CD4-positive, alpha-beta T cell (primary cell): ENCODE measurements around the gene HMGA1. TPM values are rescaled to one million over a fixed set of nuclear protein-coding genes. Genes with fewer than 3 reads are reported as not detected.
A peak's percentile ranks its signal among the peaks of the same experiment; 100 is the strongest.

Source experiments
- ATAC-seq: fragments of 200-7000 bp; cut with Tn5 transposase; one replicate; pipeline ENCODE4 v1.10.0; 2022; ENCODE audit warnings: mild to moderate bottlenecking; ENCODE audit not compliant: poor library complexity
- CTCF ChIA-PET: fragments of 350-600 bp; sonication (Branson Sonifier 250); formaldehyde crosslinking; loops from one replicate; lab custom pipeline; 2021; ENCODE audit warnings: antibody characterized with exemption, inconsistent platforms; lab: Charles Lee
- POLR2A ChIA-PET: fragments of 350-600 bp; sonication (Branson Sonifier 250); formaldehyde crosslinking; loops from one replicate; lab custom pipeline; 2021; ENCODE audit warnings: antibody characterized with exemption, inconsistent platforms; lab: Charles Lee
- DNase-seq, 14 experiments: peaks; one replicate each; pipeline ENCODE4 v3.0.0-alpha.2; 2013 to 2020; ENCODE audit warnings: mixed read lengths in 2 of 14
- H3K27ac ChIP-seq, 2 donors: one replicate each; pipeline versions ENCODE4 v1.5.1 to v1.7.0; 2013; ENCODE audit warnings: low read length in 2 of 2, low read depth in 1 of 2, mild to moderate bottlenecking in 1 of 2
- H3K27me3 ChIP-seq, 2 experiments: 1 replicate in 1 of 2; 2 replicates in 1 of 2; pipeline versions ENCODE4 v1.6.1 to v1.7.0; 2013; ENCODE audit warnings: low read length in 2 of 2, control low read depth in 1 of 2, mild to moderate bottlenecking in 1 of 2, moderate library complexity in 1 of 2; ENCODE audit not compliant: insufficient read depth in 2 of 2, control insufficient read depth in 1 of 2
- H3K36me3 ChIP-seq: one replicate; pipeline ENCODE4 v1.6.1; 2013; ENCODE audit warnings: low read length, control low read depth; ENCODE audit not compliant: insufficient read depth
- H3K4me1 ChIP-seq: one replicate; pipeline ENCODE4 v1.6.1; 2013; ENCODE audit warnings: low read length, control low read depth; ENCODE audit not compliant: insufficient read depth
- H3K4me3 ChIP-seq: one replicate; pipeline ENCODE4 v1.5.1; 2013; ENCODE audit warnings: mild to moderate bottlenecking, low read length, moderate library complexity
- H3K9me3 ChIP-seq, 2 experiments: 1 replicate in 1 of 2; 2 replicates in 1 of 2; pipeline versions ENCODE4 v1.6.1 to v1.7.0; 2013; ENCODE audit warnings: low read length in 2 of 2, mild to moderate bottlenecking in 2 of 2, control low read depth in 1 of 2, moderate library complexity in 1 of 2; ENCODE audit not compliant: control insufficient read depth in 1 of 2, insufficient read depth in 1 of 2
- H3K27ac Mint-ChIP-seq: one replicate; pipeline ENCODE4 v1.8.0; 2020; ENCODE audit warnings: mixed read lengths
- H3K27me3 Mint-ChIP-seq: one replicate; pipeline ENCODE4 v1.8.0; 2021; ENCODE audit warnings: mixed read lengths
- H3K36me3 Mint-ChIP-seq: one replicate; pipeline ENCODE4 v1.8.0; 2021; ENCODE audit warnings: low read depth, mixed read lengths
- H3K4me1 Mint-ChIP-seq: one replicate; pipeline ENCODE4 v1.8.0; 2021; ENCODE audit warnings: low read depth, mixed read lengths
- H3K4me3 Mint-ChIP-seq: one replicate; pipeline ENCODE4 v1.8.0; 2020; ENCODE audit warnings: mild to moderate bottlenecking, mixed read lengths
- H3K9me3 Mint-ChIP-seq: one replicate; pipeline ENCODE4 v1.8.0; 2020; ENCODE audit warnings: mixed read lengths
- intact Hi-C, 2 experiments: fragments of 100-400 bp; cut with DNase I in 1 of 2; cut with micrococcal nuclease in 1 of 2; formaldehyde crosslinking; loops; one replicate each; pipeline versions ENCODE4 v1.15.1 to v1.9.0; 2023 to 2025; cut with DNase I, micrococcal nuclease
- microRNA-seq: library from miRNA; unstranded; fragments of <30 nt; microRNA quantifications from one replicate; pipeline ENCODE4 v1.2.0, GENCODE V29; 2021; ENCODE audit warnings: borderline microRNAs expressed, borderline replicate concordance
- total RNA-seq, 174 experiments: library from RNA in 2 of 174; stranded (reverse) in 2 of 174; gene quantifications; one replicate each; pipeline ENCODE4 v1.2.3 and lab custom pipeline; 2021 to 2026
- TF ChIP-seq, protein P1 (sequence below): fragments of 200-600 bp; IDR thresholded peaks from one replicate; pipeline ENCODE4 v1.8.0; 2022; ENCODE audit warnings: antibody characterized with exemption, mild to moderate bottlenecking

Gene HMGA1
- total RNA-seq, 2 experiments from 2014 or later: 102 to 107 TPM

DNA sequence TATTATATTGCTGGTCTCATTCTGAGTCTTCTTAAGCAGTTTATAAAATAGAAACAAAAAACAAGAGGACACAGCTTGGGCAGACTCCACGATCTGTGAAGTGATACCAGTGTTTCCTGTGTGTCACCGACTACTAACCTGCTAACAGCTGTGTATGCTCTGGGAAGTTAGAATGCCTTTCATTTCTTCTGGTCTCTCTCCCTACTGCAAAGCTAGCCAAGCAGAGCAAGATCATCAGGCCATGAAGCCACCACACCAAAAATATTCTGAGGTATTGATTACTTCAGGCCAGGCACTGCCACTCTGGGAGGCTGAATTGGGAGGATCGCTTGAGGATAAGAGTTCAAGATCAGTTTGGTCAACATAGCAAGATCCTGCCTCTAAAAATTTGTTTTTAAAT lies 59.0 kb downstream of the HMGA1 start:
- ATAC-seq: no peak
- no peak overlapping the region for H3K4me3 Mint-ChIP-seq
- Histone ChIP-seq H3K4me3 (no peak overlapping the region), H3K27ac (no peak overlapping the region), H3K27me3 (no peaks in the 10 kb centered on the region), H3K9me3 (no peaks in the 10 kb centered on the region), H3K4me1 (peaks cover 4% of the 10 kb centered on the region), H3K36me3 (peaks cover 30% of the 10 kb centered on the region)
- peak in 1 of 14 experiments; percentile 5 for DNase-seq
- intact Hi-C loops: no loop called here
- ChIA-PET POLR2A (no interaction called here), CTCF (no interaction called here)
- H3K4me1 Mint-ChIP-seq: peaks cover 5% of the 10 kb centered on the region
- peaks cover 40% of the 10 kb centered on the region for H3K36me3 Mint-ChIP-seq
- H3K27ac Mint-ChIP-seq: no peak overlapping the region
- H3K27me3 Mint-ChIP-seq: no peaks in the 10 kb centered on the region
- H3K9me3 Mint-ChIP-seq: no peaks in the 10 kb centered on the region
- TF ChIP-seq, protein P1, sequence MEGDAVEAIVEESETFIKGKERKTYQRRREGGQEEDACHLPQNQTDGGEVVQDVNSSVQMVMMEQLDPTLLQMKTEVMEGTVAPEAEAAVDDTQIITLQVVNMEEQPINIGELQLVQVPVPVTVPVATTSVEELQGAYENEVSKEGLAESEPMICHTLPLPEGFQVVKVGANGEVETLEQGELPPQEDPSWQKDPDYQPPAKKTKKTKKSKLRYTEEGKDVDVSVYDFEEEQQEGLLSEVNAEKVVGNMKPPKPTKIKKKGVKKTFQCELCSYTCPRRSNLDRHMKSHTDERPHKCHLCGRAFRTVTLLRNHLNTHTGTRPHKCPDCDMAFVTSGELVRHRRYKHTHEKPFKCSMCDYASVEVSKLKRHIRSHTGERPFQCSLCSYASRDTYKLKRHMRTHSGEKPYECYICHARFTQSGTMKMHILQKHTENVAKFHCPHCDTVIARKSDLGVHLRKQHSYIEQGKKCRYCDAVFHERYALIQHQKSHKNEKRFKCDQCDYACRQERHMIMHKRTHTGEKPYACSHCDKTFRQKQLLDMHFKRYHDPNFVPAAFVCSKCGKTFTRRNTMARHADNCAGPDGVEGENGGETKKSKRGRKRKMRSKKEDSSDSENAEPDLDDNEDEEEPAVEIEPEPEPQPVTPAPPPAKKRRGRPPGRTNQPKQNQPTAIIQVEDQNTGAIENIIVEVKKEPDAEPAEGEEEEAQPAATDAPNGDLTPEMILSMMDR: no peak

Small RNAs within 50 kb of the gene (microRNA-seq; reads per million reads assigned to microRNA genes)
- not detected for gene MIR6835

Other genes with a start within 250 kb of the HMGA1 start
- gene GRM4, start 90.8 kb upstream of the HMGA1 start, total RNA-seq: under 1 TPM in 1 of 2 experiments, not detected in 1; 0.08 TPM
- gene SMIM29, start 12.1 kb downstream of the HMGA1 start, total RNA-seq: 10 to 100 TPM; 22.0 to 23.9 TPM
- 10 to 100 TPM; 14.8 to 15.0 TPM for gene NUDT3, start 155.8 kb downstream of the HMGA1 start, total RNA-seq
- 1,000 to 10,000 TPM; 3,088 to 3,122 TPM for gene RPS10, start 189.2 kb downstream of the HMGA1 start, total RNA-seq
- 1 to 10 TPM; 1.3 to 1.4 TPM for gene PACSIN1, start 229.2 kb downstream of the HMGA1 start, total RNA-seq